Measurements from ENCODE around the gene LRRC27. TPM values are rescaled to one million over a fixed set of nuclear protein-coding genes. Genes with fewer than 3 reads are reported as not detected.

Gene LRRC27
- total and polyA plus RNA-seq, 2 of the 4 experiments (the other 2 are of a cell fraction): 3.8 to 5.3 TPM

- H3K27ac ChIP-seq (ENCODE audit: insufficient read depth, low read length): no peak overlapping the region
- BruUV-seq (replicated peaks): no TSS peak
- H3K4me3 ChIP-seq (ENCODE audit: insufficient read depth, low read depth, low read length): no peak overlapping the region
- no peak overlapping the region for H3K9ac ChIP-seq (ENCODE audit: low read depth, low read length)
- peaks cover 4% of the 10 kb centered on the region; the same call in 1 of the 2 replicates for H3K27me3 ChIP-seq (ENCODE audit: control insufficient read depth, insufficient read depth, low read length)
- WGBS, 2 experiments (ENCODE audit: extremely low coverage in 2 of 2, insufficient read length in 1 of 2): 36% methylated on average over 11 of the region's 13 CpGs; no CpG with 5 or more reads in 1 of the 2 experiments
- H3K23ac ChIP-seq (ENCODE audit: low read depth, low read length): no peak overlapping the region
- no peaks in the 10 kb centered on the region for H3K9me1 ChIP-seq (ENCODE audit: insufficient read depth, low read length)
- ATAC-seq (ENCODE audit: low read depth): no peak
- peak overlapping the region; percentile 52 for H2AFZ ChIP-seq (replicated peaks; ENCODE audit: low read length, poor library complexity)
- H3K56ac ChIP-seq (ENCODE audit: extremely low read depth, insufficient read depth, low read length): no peak overlapping the region
- ChIA-PET POLR2A (ENCODE audit: unreplicated experiment) (no interaction called here), CTCF (no interaction called here)
- H4K91ac ChIP-seq (ENCODE audit: insufficient read depth, low read depth, low read length): no peak overlapping the region
- no peak overlapping the region for H2BK120ac ChIP-seq (ENCODE audit: low read depth, low read length)
- H3K4me1 ChIP-seq (ENCODE audit: control insufficient read depth, insufficient read depth, low read length): 0 out of 2 replicates have a peak, but pooled peaks cover 2% of the 10 kb centered on the region
- no peak for TF ChIP-seq BHLHE40 (IDR thresholded peaks at IDR 0.05; ENCODE audit: low read depth, low read length)
- TF ChIP-seq MAFK (IDR thresholded peaks at IDR 0.05; ENCODE audit: low read depth, low read length): no peak
- TF ChIP-seq CEBPB (IDR thresholded peaks at IDR 0.05; ENCODE audit: low read depth, low read length): no peak
- TF ChIP-seq MXI1 (IDR thresholded peaks at IDR 0.05; ENCODE audit: borderline replicate concordance, low read depth, low read length): no peak
- TF ChIP-seq CHD1 (IDR thresholded peaks at IDR 0.05; ENCODE audit: low read depth, low read length): no peak
- no peak for TF ChIP-seq CTCF (conservative IDR thresholded peaks at IDR 0.05; ENCODE audit: low read depth, low read length)
- no peak for TF ChIP-seq NFE2L2 (IDR thresholded peaks at IDR 0.05; ENCODE audit: low read depth, low read length)
- TF ChIP-seq POLR2A (IDR thresholded peaks at IDR 0.05; ENCODE audit: low read depth, low read length): no peak
- no peak overlapping the region for H3K4ac ChIP-seq (ENCODE audit: low read depth, low read length)
- dilution Hi-C loops (cut with HindIII; ENCODE audit: low sequenced_read_pairs, unreplicated experiment) (no loop called here), intact Hi-C loops (cut with micrococcal nuclease) (no loop called here), in situ Hi-C loops (cut with MboI; ENCODE audit: low sequenced_read_pairs) (no loop called here)
- H2AK9ac ChIP-seq (replicated peaks; ENCODE audit: low read depth, low read length, poor library complexity): no peak overlapping the region
- H3K36me3 ChIP-seq (ENCODE audit: control insufficient read depth, insufficient read depth, low read length): no peaks in the 10 kb centered on the region
- no peak overlapping the region for H2AK5ac ChIP-seq (ENCODE audit: low read depth, low read length)
- no peak overlapping the region for H4K8ac ChIP-seq (ENCODE audit: low read depth in 2 of 2, low read length in 2 of 2)
- DNase-seq: no peak
- H2BK20ac ChIP-seq (ENCODE audit: low read depth, low read length): no peak overlapping the region
- H3K9me3 ChIP-seq (ENCODE audit: control insufficient read depth, insufficient read depth, low read length): peaks cover 2% of the 10 kb centered on the region
- H4K5ac ChIP-seq (ENCODE audit: low read depth, low read length): no peak overlapping the region
- H2BK15ac ChIP-seq (ENCODE audit: low read depth, low read length): no peak overlapping the region
- H3K4me2 ChIP-seq (ENCODE audit: low read depth, low read length): no peak overlapping the region
- no peak overlapping the region for H3K14ac ChIP-seq (replicated peaks; ENCODE audit: low read depth, low read length)
- H2BK5ac ChIP-seq (ENCODE audit: low read depth, low read length, poor library complexity, severe bottlenecking): no peak overlapping the region
- H3K79me1 ChIP-seq (ENCODE audit: low read depth in 1 of 2, low read length in 2 of 2): no peaks in the 10 kb centered on the region
- no peaks in the 10 kb centered on the region for H4K20me1 ChIP-seq (ENCODE audit: insufficient read depth, low read length)
- no peak overlapping the region for H3K18ac ChIP-seq (ENCODE audit: low read depth, low read length)
Observed at GRCh38 chr10:132383751-132384196, 51.8 kb downstream of the LRRC27 start.
